Astrocyte (in vitro differentiated cells and primary cell): ENCODE data around the gene TMCC1. TPM values are rescaled to one million over a fixed set of nuclear protein-coding genes. Genes with fewer than 3 reads are reported as not detected.

Source experiments
- DNase-seq: peaks from one replicate; pipeline ENCODE4 v3.0.0-alpha.2; 2010; ENCODE audit warnings: low read depth
- FAIRE-seq: peaks from 2 replicates; lab custom pipeline; 2011; peaks lifted over from hg19 to GRCh38; lab: Jason Lieb, UNC
- H2AFZ ChIP-seq: 2 replicates; pipeline ENCODE4 v1.6.0; 2012; ENCODE audit warnings: low read depth, low read length, inconsistent platforms
- H3K27ac ChIP-seq: 2 replicates; pipeline ENCODE4 v1.5.1; 2011; ENCODE audit warnings: low read depth, low read length, inconsistent platforms
- H3K27me3 ChIP-seq: 2 replicates; pipeline ENCODE4 v1.6.0; 2011; ENCODE audit warnings: low read length, inconsistent platforms; ENCODE audit not compliant: insufficient read depth
- H3K36me3 ChIP-seq: 2 replicates; pipeline ENCODE4 v1.5.1; 2011; ENCODE audit warnings: low read length, inconsistent platforms; ENCODE audit not compliant: insufficient read depth
- H3K4me1 ChIP-seq: 2 replicates; pipeline ENCODE4 v1.5.1; 2011; ENCODE audit warnings: low read length, inconsistent platforms; ENCODE audit not compliant: insufficient read depth
- H3K4me2 ChIP-seq: 2 replicates; pipeline ENCODE4 v1.6.0; 2012; ENCODE audit warnings: low read length, inconsistent platforms
- H3K4me3 ChIP-seq: 2 replicates; pipeline ENCODE4 v1.5.1; 2011; ENCODE audit warnings: low read depth, mild to moderate bottlenecking, low read length, inconsistent platforms; ENCODE audit not compliant: insufficient read depth
- H3K79me2 ChIP-seq: 2 replicates; pipeline ENCODE4 v1.6.0; 2012; ENCODE audit warnings: mild to moderate bottlenecking, low read length, inconsistent platforms; ENCODE audit not compliant: insufficient read depth
- H3K9ac ChIP-seq: 2 replicates; pipeline ENCODE4 v1.6.0; 2012; ENCODE audit warnings: mild to moderate bottlenecking, low read length, inconsistent platforms
- H3K9me3 ChIP-seq: 2 replicates; pipeline ENCODE4 v1.5.1; 2012; ENCODE audit warnings: low read depth, mild to moderate bottlenecking, low read length, inconsistent platforms; ENCODE audit not compliant: insufficient read depth
- H4K20me1 ChIP-seq: 2 replicates; pipeline ENCODE4 v1.6.0; 2012; ENCODE audit warnings: low read length, inconsistent platforms; ENCODE audit not compliant: insufficient read depth
- H3K27ac Mint-ChIP-seq: one replicate; pipeline ENCODE4 v1.8.0; 2021; ENCODE audit warnings: mild to moderate bottlenecking, mixed read lengths; ENCODE audit not compliant: unreplicated experiment
- H3K27me3 Mint-ChIP-seq: one replicate; pipeline ENCODE4 v1.8.0; 2021; ENCODE audit warnings: low read depth, mixed read lengths; ENCODE audit not compliant: unreplicated experiment
- H3K36me3 Mint-ChIP-seq: one replicate; pipeline ENCODE4 v1.8.0; 2021; ENCODE audit warnings: low read depth, mixed read lengths; ENCODE audit not compliant: unreplicated experiment
- H3K4me1 Mint-ChIP-seq: one replicate; pipeline ENCODE4 v1.8.0; 2021; ENCODE audit warnings: low read depth, mixed read lengths; ENCODE audit not compliant: unreplicated experiment
- H3K4me3 Mint-ChIP-seq: one replicate; pipeline ENCODE4 v1.8.0; 2021; ENCODE audit warnings: mild to moderate bottlenecking, moderate library complexity, mixed read lengths; ENCODE audit not compliant: unreplicated experiment
- H3K9me3 Mint-ChIP-seq: one replicate; pipeline ENCODE4 v1.8.0; 2021; ENCODE audit warnings: mild to moderate bottlenecking, mixed read lengths; ENCODE audit not compliant: unreplicated experiment
- EZH2 ChIP-seq: IDR thresholded peaks from 2 replicates; pipeline ENCODE4 v1.6.1; 2012; ENCODE audit warnings: mild to moderate bottlenecking, low read length, inconsistent platforms; ENCODE audit not compliant: insufficient read depth
- total RNA-seq: library from RNA; stranded (reverse); gene quantifications from 2 replicates; pipeline ENCODE4 v1.2.1, GENCODE V29; 2021
- TF ChIP-seq, protein P1 (sequence below): IDR thresholded peaks from 2 replicates; pipeline ENCODE4 v1.5.1; 2011; ENCODE audit warnings: low read depth, mild to moderate bottlenecking, inconsistent platforms, low read length, moderate library complexity; ENCODE audit not compliant: insufficient read depth

TMCC1 gene
- total RNA-seq, 1 donor from 2014 or later, result 37.9 TPM

- H2AFZ ChIP-seq, result peak overlapping the region; percentile 26
- Mint-ChIP-seq H3K4me3 (no peak overlapping the region), H3K9me3 (no peaks in the 10 kb centered on the region), H3K27ac (peak overlapping the region; percentile 62), H3K4me1 (peaks cover 31% of the 10 kb centered on the region), H3K36me3 (no peaks in the 10 kb centered on the region), H3K27me3 (no peaks in the 10 kb centered on the region)
- H3K36me3 ChIP-seq, result no peaks in the 10 kb centered on the region
- H3K4me2 ChIP-seq, result peak overlapping the region; percentile 29
- H3K9me3 ChIP-seq, result no peaks in the 10 kb centered on the region
- H3K4me1 ChIP-seq, result peaks cover 43% of the 10 kb centered on the region
- no peak overlapping the region for H3K4me3 ChIP-seq
- H3K27me3 ChIP-seq, result no peaks in the 10 kb centered on the region
- no peak for TF ChIP-seq EZH2
- TF ChIP-seq, protein P1, sequence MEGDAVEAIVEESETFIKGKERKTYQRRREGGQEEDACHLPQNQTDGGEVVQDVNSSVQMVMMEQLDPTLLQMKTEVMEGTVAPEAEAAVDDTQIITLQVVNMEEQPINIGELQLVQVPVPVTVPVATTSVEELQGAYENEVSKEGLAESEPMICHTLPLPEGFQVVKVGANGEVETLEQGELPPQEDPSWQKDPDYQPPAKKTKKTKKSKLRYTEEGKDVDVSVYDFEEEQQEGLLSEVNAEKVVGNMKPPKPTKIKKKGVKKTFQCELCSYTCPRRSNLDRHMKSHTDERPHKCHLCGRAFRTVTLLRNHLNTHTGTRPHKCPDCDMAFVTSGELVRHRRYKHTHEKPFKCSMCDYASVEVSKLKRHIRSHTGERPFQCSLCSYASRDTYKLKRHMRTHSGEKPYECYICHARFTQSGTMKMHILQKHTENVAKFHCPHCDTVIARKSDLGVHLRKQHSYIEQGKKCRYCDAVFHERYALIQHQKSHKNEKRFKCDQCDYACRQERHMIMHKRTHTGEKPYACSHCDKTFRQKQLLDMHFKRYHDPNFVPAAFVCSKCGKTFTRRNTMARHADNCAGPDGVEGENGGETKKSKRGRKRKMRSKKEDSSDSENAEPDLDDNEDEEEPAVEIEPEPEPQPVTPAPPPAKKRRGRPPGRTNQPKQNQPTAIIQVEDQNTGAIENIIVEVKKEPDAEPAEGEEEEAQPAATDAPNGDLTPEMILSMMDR, result no peak
- H3K79me2 ChIP-seq, result no peaks in the 10 kb centered on the region
- FAIRE-seq (no peak), DNase-seq (no peak)
- no peak overlapping the region for H3K9ac ChIP-seq
- H3K27ac ChIP-seq, result peak overlapping the region; percentile 47
- no peaks in the 10 kb centered on the region for H4K20me1 ChIP-seq
Measured at GRCh38 chr3:129625072-129625874, 268.2 kb downstream of the TMCC1 start.

GRCh38 chr3:129624347-129625071 is 269.0 kb downstream of the TMCC1 start:
- H3K27ac ChIP-seq, result no peak overlapping the region
- H3K27me3 ChIP-seq, result no peaks in the 10 kb centered on the region
- no peak overlapping the region for H3K9ac ChIP-seq
- H3K36me3 Mint-ChIP-seq, result no peaks in the 10 kb centered on the region
- no peaks in the 10 kb centered on the region for H3K79me2 ChIP-seq
- H3K27ac Mint-ChIP-seq, result peak overlapping the region; percentile 69
- TF ChIP-seq, protein P1, result no peak
- TF ChIP-seq EZH2, result no peak
- peaks cover 43% of the 10 kb centered on the region for H3K4me1 ChIP-seq
- no peaks in the 10 kb centered on the region for H3K27me3 Mint-ChIP-seq
- FAIRE-seq, result no peak
- H3K4me1 Mint-ChIP-seq, result peaks cover 31% of the 10 kb centered on the region
- H3K4me3 ChIP-seq, result no peak overlapping the region
- no peaks in the 10 kb centered on the region for H3K36me3 ChIP-seq
- no peak for DNase-seq
- H3K9me3 ChIP-seq, result no peaks in the 10 kb centered on the region
- no peak overlapping the region for H2AFZ ChIP-seq
- no peaks in the 10 kb centered on the region for H3K9me3 Mint-ChIP-seq
- H3K4me2 ChIP-seq, result no peak overlapping the region
- H4K20me1 ChIP-seq, result no peaks in the 10 kb centered on the region
- H3K4me3 Mint-ChIP-seq, result no peak overlapping the region
